K562 (cell line): ENCODE results near the gene ABCA4. TPM values are rescaled to one million over a fixed set of nuclear protein-coding genes. Genes with fewer than 3 reads are reported as not detected.
A peak's percentile ranks its signal among the peaks of the same experiment; 100 is the strongest.

Experiments used
- BCOR ChIP-seq: fragments of 450-650 bp; IDR thresholded peaks from 2 replicates; pipeline ENCODE4 v1.6.1; 2016
- CHD1 ChIP-seq: fragments of 200-600 bp; sonication (generic); IDR thresholded peaks from one replicate; pipeline ENCODE4 v1.6.1; 2012; ENCODE audit warnings: mild to moderate bottlenecking, moderate library complexity, low read length, inconsistent platforms
- DEAF1 ChIP-seq: fragments of 450-650 bp; formaldehyde crosslinking; IDR thresholded peaks from 2 replicates; pipeline ENCODE4 v1.4.0; 2020; ENCODE audit warnings: mild to moderate bottlenecking, moderate library complexity
- GATA2 ChIP-seq: sonication (generic); formaldehyde crosslinking; IDR thresholded peaks from 2 replicates; pipeline ENCODE4 v1.4.0; 2020; ENCODE audit warnings: mild to moderate bottlenecking, missing genetic modification reagents
- ILF3 ChIP-seq: fragments of 450-650 bp; IDR thresholded peaks from 2 replicates; pipeline ENCODE4 v1.6.1; 2018; ENCODE audit warnings: antibody characterized with exemption, mild to moderate bottlenecking, moderate library complexity, borderline replicate concordance
- KAT7 ChIP-seq: sonication (generic); formaldehyde crosslinking; IDR thresholded peaks from 2 replicates; pipeline ENCODE4 v1.8.0; 2022; ENCODE audit warnings: missing genetic modification reagents, mild to moderate bottlenecking, borderline replicate concordance
- KAT8 ChIP-seq: fragments of 450-650 bp; IDR thresholded peaks from 2 replicates; pipeline ENCODE4 v1.6.1; 2016; ENCODE audit warnings: low read depth, mild to moderate bottlenecking
- MAZ ChIP-seq, 2 experiments: fragments of 450-650 bp in 1 of 2; sonication (generic) in 1 of 2; formaldehyde crosslinking; IDR thresholded peaks in 1 of 2; conservative IDR thresholded peaks in 1 of 2; 2 replicates each; pipeline versions ENCODE4 v1.4.0 to v1.5.0; 2020; ENCODE audit warnings: mild to moderate bottlenecking in 1 of 2, missing genetic modification reagents in 1 of 2
- MBD2 ChIP-seq: sonication (generic); IDR thresholded peaks from 2 replicates; pipeline ENCODE4 v1.6.1; 2016; ENCODE audit warnings: low read depth, borderline replicate concordance
- MTA2 ChIP-seq: fragments of 450-650 bp; IDR thresholded peaks from 2 replicates; pipeline ENCODE4 v1.6.1; 2016; ENCODE audit warnings: low read depth
- NFE2L1 ChIP-seq: fragments of 450-650 bp; IDR thresholded peaks from 2 replicates; pipeline ENCODE4 v1.6.1; 2016; ENCODE audit warnings: missing genetic modification characterization, low read depth, mild to moderate bottlenecking, missing compliant biosample characterization, moderate library complexity, borderline replicate concordance
- NFIC ChIP-seq: fragments of 450-650 bp; IDR thresholded peaks from 2 replicates; pipeline ENCODE4 v1.6.1; 2017; ENCODE audit warnings: mild to moderate bottlenecking, inconsistent platforms
- NR1H2 ChIP-seq: sonication (generic); formaldehyde crosslinking; IDR thresholded peaks from 2 replicates; pipeline ENCODE4 v1.4.0; 2020; ENCODE audit warnings: mild to moderate bottlenecking, missing genetic modification reagents
- NUFIP1 ChIP-seq: fragments of 450-650 bp; IDR thresholded peaks from 2 replicates; pipeline ENCODE4 v1.6.1; 2018; ENCODE audit not compliant: partially characterized antibody
- RFX5 ChIP-seq: IDR thresholded peaks from 2 replicates; pipeline ENCODE4 v1.6.1; 2011; ENCODE audit warnings: low read depth, mild to moderate bottlenecking, improper control_type of control experiment, low read length
- SMARCC2 ChIP-seq: fragments of 450-650 bp; IDR thresholded peaks from 2 replicates; pipeline ENCODE4 v1.6.1; 2017; ENCODE audit warnings: antibody characterized with exemption, moderate library complexity, mild to moderate bottlenecking, low read depth
- SMARCE1 ChIP-seq: fragments of 450-650 bp; IDR thresholded peaks from 2 replicates; pipeline ENCODE4 v1.7.1; 2016; ENCODE audit warnings: mild to moderate bottlenecking
- SRSF7 ChIP-seq: fragments of 200-400 bp; formaldehyde crosslinking; optimal IDR thresholded peaks from 2 replicates; pipeline ENCODE3; 2017; ENCODE audit warnings: mild to moderate bottlenecking, low read depth, low read length
- TAF9B ChIP-seq: fragments of 450-650 bp; IDR thresholded peaks from 2 replicates; pipeline ENCODE4 v1.6.1; 2018; ENCODE audit warnings: mild to moderate bottlenecking; ENCODE audit not compliant: partially characterized antibody
- TCF7 ChIP-seq: sonication (generic); IDR thresholded peaks from 2 replicates; pipeline ENCODE4 v1.6.1; 2016; ENCODE audit warnings: antibody characterized with exemption, borderline replicate concordance
- TCFL5 ChIP-seq: fragments of 250-450 bp; sonication (Bioruptor Pico); conservative IDR thresholded peaks from 2 replicates; pipeline ENCODE4 v1.6.1; 2021; ENCODE audit warnings: mild to moderate bottlenecking, moderate library complexity, matching md5 sums
- USF2 ChIP-seq: sonication (generic); formaldehyde crosslinking; IDR thresholded peaks from 2 replicates; pipeline ENCODE4 v1.5.0; 2020; ENCODE audit warnings: missing genetic modification reagents
- ZBTB43 ChIP-seq: sonication (generic); formaldehyde crosslinking; IDR thresholded peaks from 2 replicates; pipeline ENCODE4 v1.8.0; 2023; ENCODE audit warnings: mild to moderate bottlenecking, missing genetic modification reagents
- ZFP36 ChIP-seq: fragments of 150-350 bp; IDR thresholded peaks from 2 replicates; pipeline ENCODE4 v1.6.1; 2018; ENCODE audit warnings: low read length, low read depth; ENCODE audit not compliant: partially characterized antibody
- ZNF395 ChIP-seq: fragments of 200-800 bp; sonication (Bioruptor generic); IDR thresholded peaks from 2 replicates; pipeline ENCODE4 v1.6.1; 2017; ENCODE audit warnings: missing genetic modification characterization, missing compliant biosample characterization
- polyA plus RNA-seq, 8 experiments: library from polyadenylated mRNA; depleted of rRNA in 4 of 8; stranded (reverse) in 5 of 8; unstranded in 3 of 8; fragments of >200 nt; fragmentation: Nextera tagmentation in 2 of 8; fragmentation: Illumina TruSeq in 1 of 8; extraction: Ambion mirVana in 2 of 8; extraction: Trizol in 1 of 8; gene quantifications; 2 replicates each; pipeline versions ENCODE4 v1.2.1 to v1.2.3, GENCODE V29; 2011 to 2014; ENCODE audit warnings: inconsistent platforms in 1 of 8, missing spikeins in 1 of 8
- total RNA-seq, 7 experiments: library from RNA; depleted of rRNA in 6 of 7; stranded (reverse); fragments of >200 nt in 6 of 7; fragmentation: Illumina TruSeq in 2 of 7; extraction: Trizol in 2 of 7; gene quantifications; 2 replicates each; pipeline versions ENCODE4 v1.2.1 to v1.2.3, GENCODE V29; 2011 to 2021; ENCODE audit warnings: low replicate concordance in 1 of 7

Gene ABCA4
- total and polyA plus RNA-seq, 9 of the 15 experiments (the other 6 are each of a cell fraction or from before 2014, with no cell fraction given): 0.01 to 0.04 TPM; not detected in 7

- TF ChIP-seq GATA2 (CRISPR knock-in tag): no peak; the same call in 1 of the 2 replicates
- TF ChIP-seq KAT8: no peak
- no peak for TF ChIP-seq KAT7 (CRISPR knock-in tag)
- TF ChIP-seq MTA2: no peak
- TF ChIP-seq MAZ (CRISPR knock-in tag; conservative IDR thresholded peaks at IDR 0.05 in 1 of 2, IDR thresholded peaks at IDR 0.05 in 1 of 2): 0 out of 4 replicates have a peak, but pooled peaks of 1 of the 2 experiments have one; percentile 39
- TF ChIP-seq CHD1: no peak
- TF ChIP-seq SRSF7: no peak
- TF ChIP-seq RFX5: no peak
- TF ChIP-seq TAF9B: no peak
- no peak for TF ChIP-seq ZBTB43 (CRISPR knock-in tag)
- TF ChIP-seq NFIC: no peak
- TF ChIP-seq DEAF1 (CRISPR knock-in tag): peak; percentile 64; the same call in 1 of the 2 replicates
- TF ChIP-seq MBD2: no peak
- TF ChIP-seq USF2 (CRISPR knock-in tag): peak; percentile 84
- TF ChIP-seq SMARCE1: no peak
- no peak for TF ChIP-seq ILF3
- TF ChIP-seq NUFIP1: no peak
- no peak for TF ChIP-seq SMARCC2
- no peak for TF ChIP-seq TCF7
- no peak for TF ChIP-seq ZFP36
- TF ChIP-seq NFE2L1 (tag): no peak
- no peak for TF ChIP-seq ZNF395 (CRISPR knock-in tag)
- no peak for TF ChIP-seq BCOR
- TF ChIP-seq TCFL5 (CRISPR knock-in tag): no peak
- TF ChIP-seq NR1H2 (CRISPR knock-in tag): no peak
Measured at GRCh38 chr1:94045465-94046056, 75.4 kb downstream of the ABCA4 start (continued).
